Omental fat pad (tissue), 4 donors: Measurements from ENCODE around the gene LSM14A. TPM values are rescaled to one million over a fixed set of nuclear protein-coding genes. Genes with fewer than 3 reads are reported as not detected.
"Not testable (repeated sequence)": the region's sequence is repeated elsewhere in the genome, so short reads cannot be mapped to it uniquely, and the experiment has no call there.

Source experiments
- ATAC-seq: fragments of 150-250 bp; one replicate; pipeline ENCODE4 v1.9.1; 2016; ENCODE audit warnings: mild to moderate bottlenecking, moderate library complexity; ENCODE audit not compliant: low FRiP score
- DNase-seq: peaks from one replicate; pipeline ENCODE4 v3.0.0-alpha.2; 2019; ENCODE audit warnings: low spot score
- CTCF ChIP-seq, 3 donors: fragments of 450-650 bp; IDR thresholded peaks; one replicate each; pipeline ENCODE4 v1.5.1; 2016 to 2017; ENCODE audit warnings: antibody characterized with exemption in 3 of 3, mild to moderate bottlenecking in 3 of 3, moderate library complexity in 2 of 3
- total RNA-seq, 4 donors: library from RNA; depleted of rRNA; stranded (reverse); fragments of >200 nt; gene quantifications; one replicate each; pipeline ENCODE4 v1.1.0, GENCODE V29; 2016

Gene LSM14A
- total RNA-seq, 4 donors from 2014 or later, result 63.0 to 128 (median 93.1) TPM

- TF ChIP-seq CTCF (IDR thresholded peaks at IDR 0.05), result no peak
- no peak for ATAC-seq
- DNase-seq, result no peak
These were observed 23.6 kb upstream of the LSM14A start for GRCh38 chr19:34148658-34149185.

- no peak for ATAC-seq
- no peak for DNase-seq
- no peak for TF ChIP-seq CTCF (IDR thresholded peaks at IDR 0.05)
These were observed 22.4 kb upstream of the LSM14A start for GRCh38 chr19:34149873-34150272.

GRCh38 chr19:34150558-34150957, 21.7 kb upstream of the LSM14A start:
- TF ChIP-seq CTCF (IDR thresholded peaks at IDR 0.05), result no peak
- ATAC-seq (no peak), DNase-seq (no peak)

- ATAC-seq, result no peak
- no peak for TF ChIP-seq CTCF (IDR thresholded peaks at IDR 0.05)
- DNase-seq, result no peak
These were observed 20.9 kb upstream of the LSM14A start for GRCh38 chr19:34151439-34151838.

- DNase-seq (no peak), ATAC-seq (no peak)
- no peak for TF ChIP-seq CTCF (IDR thresholded peaks at IDR 0.05)
These were observed 17.9 kb upstream of the LSM14A start for GRCh38 chr19:34154401-34154800.

GRCh38 chr19:34155686-34156085, 16.6 kb upstream of the LSM14A start:
- no peak for ATAC-seq
- no peak for DNase-seq
- TF ChIP-seq CTCF (IDR thresholded peaks at IDR 0.05), result no peak

GRCh38 chr19:34158966-34159365, 13.3 kb upstream of the LSM14A start:
- not testable (repeated sequence) for ATAC-seq, DNase-seq

- not testable (repeated sequence) for ATAC-seq, DNase-seq
These were observed 12.8 kb upstream of the LSM14A start for GRCh38 chr19:34159541-34159940.

- ATAC-seq, DNase-seq: not testable (repeated sequence)
These were observed 10.4 kb upstream of the LSM14A start for GRCh38 chr19:34161902-34162301.
